ENCODE results near the gene HIBCH.

GRCh38 chr2:190179754-190180312, 139.8 kb downstream of the HIBCH start:
- TF ChIP-seq CTCF (IDR thresholded peaks at IDR 0.05), result no peak
- no peak for TF ChIP-seq EZH2 (IDR thresholded peaks at IDR 0.05)
- no peak for TF ChIP-seq EZH2phosphoT487 (IDR thresholded peaks at IDR 0.05)
